G401 (cell line): ENCODE results near the gene BCL2. TPM values are rescaled to one million over a fixed set of nuclear protein-coding genes. Genes with fewer than 3 reads are reported as not detected.
A peak's percentile ranks its signal among the peaks of the same experiment; 100 is the strongest.
"Not testable (repeated sequence)": the region's sequence is repeated elsewhere in the genome, so short reads cannot be mapped to it uniquely, and the experiment has no call there.

ENCODE experiments used
- DNase-seq: peaks from one replicate; pipeline ENCODE4 v3.0.0-alpha.2; 2015; ENCODE audit warnings: low spot score
- in situ Hi-C: cut with HindIII; loops from 2 replicates; pipeline ENCODE4 v1.10.0; 2016; ENCODE audit warnings: low sequenced_read_pairs, mixed read lengths
- total RNA-seq: library from RNA; depleted of rRNA; stranded (reverse); fragments of >200 nt; shearing (Covaris generic); gene quantifications from 2 replicates; pipeline ENCODE4 v1.2.3, GENCODE V29; 2014

Gene BCL2
- total RNA-seq, 1 experiment from 2014 or later: 18.2 TPM

DNA sequence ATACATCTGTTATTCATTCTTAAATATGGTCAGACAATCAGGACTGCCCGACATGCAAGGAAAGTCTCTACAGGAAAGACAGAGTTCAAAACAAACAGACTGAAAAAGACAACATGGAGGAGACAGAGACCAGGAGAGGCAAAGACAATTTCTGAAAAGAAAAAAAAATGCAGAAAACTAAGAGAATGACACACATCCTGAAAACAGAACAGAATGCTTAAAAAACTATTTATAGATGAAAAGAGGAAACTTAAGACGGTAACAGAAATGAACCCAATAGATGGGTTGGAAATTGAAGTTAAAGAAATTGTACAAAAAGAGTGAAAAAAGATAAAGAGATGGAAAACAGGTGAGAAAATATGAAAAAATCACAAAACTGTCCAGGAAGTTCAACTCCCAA, 95.7 kb downstream of the BCL2 start:
- DNase-seq: no peak
- in situ Hi-C loops: no loop called here

GRCh38 chr18:63220903-63221302, 98.7 kb downstream of the BCL2 start:
- DNase-seq: no peak
- in situ Hi-C loops: no loop called here

DNA sequence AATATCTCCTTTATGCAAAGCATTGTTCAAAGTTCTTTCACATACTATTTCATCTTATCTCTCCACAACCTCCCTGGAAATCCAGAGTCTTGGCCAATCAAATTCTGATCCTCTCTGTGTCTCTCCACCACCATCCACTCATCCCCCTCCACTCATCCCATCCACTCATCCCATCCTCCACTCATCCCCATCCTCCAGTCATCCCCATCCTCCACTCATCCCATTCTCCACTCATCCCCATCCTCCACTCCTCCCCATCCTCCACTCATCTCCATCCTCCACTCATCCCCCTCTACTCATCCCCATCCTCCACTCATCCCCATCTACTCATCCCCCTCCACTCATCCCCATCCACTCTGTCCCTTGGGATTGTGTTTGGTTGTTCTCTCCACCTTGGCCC, 101.1 kb downstream of the BCL2 start:
- in situ Hi-C loops: no loop called here
- no peak for DNase-seq

DNA sequence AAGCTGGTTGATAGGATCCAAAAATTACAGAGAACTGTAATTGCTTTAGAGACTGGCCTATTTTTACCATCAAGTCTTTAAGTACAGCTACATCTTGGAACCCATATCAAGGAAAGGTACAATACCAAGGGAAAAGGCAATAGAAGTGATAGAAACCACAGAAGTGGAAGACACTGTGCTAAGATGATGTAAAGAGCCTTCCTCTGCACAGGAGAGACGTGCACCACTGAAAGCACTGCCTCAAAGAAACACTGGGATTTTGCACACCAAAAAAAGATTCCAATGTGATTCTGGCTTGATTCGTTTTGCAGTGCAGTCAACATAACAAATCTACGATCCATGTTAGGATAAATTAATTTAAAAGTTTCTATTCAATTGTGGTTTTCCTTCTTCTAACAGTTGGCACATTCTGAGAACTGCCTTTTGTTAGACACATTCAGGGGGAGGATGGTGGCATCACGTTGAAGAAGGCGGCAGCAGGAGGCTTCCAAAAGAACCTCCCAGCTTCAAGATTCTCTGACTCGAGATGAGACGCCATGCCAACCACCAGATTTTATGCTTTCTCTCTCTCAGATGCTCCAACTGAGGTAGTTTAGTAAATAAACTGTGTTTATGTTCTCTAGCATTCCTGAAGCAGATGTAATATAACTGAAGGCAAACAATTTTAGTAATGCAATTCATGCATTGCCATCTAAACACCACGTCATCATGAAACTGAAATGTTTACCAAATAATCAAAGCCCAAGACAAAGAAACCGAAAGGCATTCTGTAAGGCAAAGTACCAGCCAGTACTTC, 102.9 kb downstream of the BCL2 start:
- DNase-seq: no peak

DNA sequence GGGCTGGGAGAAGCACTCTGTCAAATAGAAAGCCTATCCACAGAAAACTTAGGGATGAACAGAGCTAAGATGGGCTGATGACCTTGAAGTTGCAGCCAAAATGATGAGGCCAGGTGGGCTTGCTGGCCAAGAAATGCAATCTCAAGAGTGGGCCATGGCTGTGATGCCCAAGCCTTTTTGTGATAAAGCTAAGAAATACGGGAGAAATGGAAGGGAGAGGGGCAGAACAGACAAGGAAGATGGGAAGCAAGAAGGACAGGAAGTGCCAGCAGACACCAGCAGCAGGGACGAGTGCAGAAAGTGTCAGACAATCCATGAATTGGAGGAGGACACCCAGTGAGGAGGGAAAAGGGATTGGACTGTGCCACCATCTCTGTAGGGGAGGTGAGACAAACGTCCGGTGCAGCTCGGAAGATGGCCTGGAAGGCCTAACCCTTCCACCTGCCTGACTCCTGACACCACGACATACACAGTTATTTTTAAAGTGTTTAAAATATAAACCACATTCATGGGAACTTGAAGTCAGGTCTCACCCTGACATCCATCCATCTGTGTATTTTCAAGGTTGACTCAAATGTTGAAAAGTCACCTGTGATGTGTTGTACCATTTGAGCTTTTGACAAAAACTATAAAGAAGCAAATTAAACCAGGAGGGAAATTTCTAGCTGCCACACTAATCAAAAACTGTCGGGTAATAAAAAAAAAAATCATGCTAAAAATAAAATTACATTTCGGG, 105.5 kb downstream of the BCL2 start:
- in situ Hi-C loops: no loop called here
- no peak for DNase-seq

More for the DNA sequence above, 102.9 kb downstream of the BCL2 start:
- in situ Hi-C loops: no loop called here

DNA sequence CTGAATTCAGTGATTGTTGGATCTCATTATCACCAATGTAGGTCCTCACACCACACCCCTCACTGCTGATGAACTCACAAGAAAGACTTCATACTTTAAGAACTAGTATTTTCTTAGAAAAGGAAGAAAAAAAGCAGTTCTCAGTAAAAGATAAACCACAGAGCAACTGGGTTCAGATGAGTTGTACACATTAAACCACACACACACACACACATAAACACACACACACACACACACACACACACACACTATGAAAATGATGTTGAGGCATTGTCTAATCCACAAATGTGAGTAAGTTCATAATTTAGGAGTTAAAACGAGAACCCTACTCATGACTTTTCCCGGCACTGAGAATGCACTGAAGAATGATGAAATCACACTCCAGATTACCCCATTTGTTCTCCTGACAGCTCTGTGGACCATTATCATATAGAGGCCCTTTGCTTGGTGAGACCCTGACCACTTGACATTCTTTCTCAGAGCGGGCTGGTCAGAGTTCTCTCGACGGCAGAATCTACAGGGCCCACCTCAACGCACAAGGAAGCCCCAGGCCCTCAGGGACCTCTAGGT, 106.2 kb downstream of the BCL2 start:
- no peak for DNase-seq
- in situ Hi-C loops: no loop called here

GRCh38 chr18:63210521-63210920, 109.0 kb downstream of the BCL2 start:
- DNase-seq: no peak
- in situ Hi-C loops: no loop called here

DNA sequence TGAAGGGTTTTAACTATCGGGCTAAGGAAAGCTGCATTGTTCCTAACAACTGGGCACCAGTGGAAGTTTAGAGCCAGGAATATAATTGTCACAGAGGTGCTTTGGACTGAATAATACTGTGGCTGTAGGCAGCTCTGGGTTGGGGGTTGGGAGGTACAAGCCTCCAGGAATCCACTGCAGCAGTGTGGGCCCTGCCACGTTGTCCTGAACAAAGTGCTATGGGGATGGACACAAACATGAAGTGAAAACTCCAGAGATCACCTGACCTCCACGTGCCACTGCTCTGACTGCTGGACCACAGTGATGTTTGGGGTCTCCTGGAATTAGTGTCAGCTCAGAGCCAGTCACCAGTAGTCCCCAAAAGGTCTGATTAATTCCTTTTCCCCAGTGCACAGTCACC, 110.9 kb downstream of the BCL2 start:
- DNase-seq: no peak
- in situ Hi-C loops: no loop called here

- in situ Hi-C loops: no loop called here
- DNase-seq: no peak
Observed at GRCh38 chr18:63207835-63208234, 111.7 kb downstream of the BCL2 start.

DNA sequence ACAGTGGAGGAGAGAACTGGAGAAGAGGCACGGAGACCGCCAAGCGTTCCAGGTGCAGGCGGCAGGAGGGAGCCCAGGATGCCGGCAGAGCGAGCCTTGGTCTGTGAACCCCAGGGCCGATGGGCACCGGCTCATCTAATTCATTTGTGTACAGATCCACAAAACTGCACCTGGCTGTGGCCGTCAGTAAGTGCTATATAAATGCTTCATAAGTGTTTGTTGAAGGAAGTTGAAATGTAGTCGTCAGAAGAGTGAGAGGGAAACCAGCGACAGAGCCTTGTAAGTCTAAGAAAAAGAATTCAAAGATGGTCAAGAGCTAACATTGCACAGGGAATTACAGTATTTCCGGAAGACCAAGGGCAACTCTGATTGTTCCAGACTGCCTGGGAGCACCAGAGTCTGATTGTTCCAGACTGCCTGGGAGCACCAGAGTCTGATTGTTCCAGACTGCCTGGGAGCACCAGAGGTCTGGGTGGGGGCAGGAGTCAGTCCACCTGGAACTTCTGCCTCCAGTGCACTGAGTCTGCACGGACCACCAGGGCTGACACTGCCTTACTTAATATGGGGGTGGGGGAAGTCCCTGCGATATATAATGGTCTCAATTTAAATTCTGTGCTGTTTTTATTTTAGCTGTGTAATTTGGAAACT, 112.3 kb downstream of the BCL2 start:
- in situ Hi-C loops: no loop called here
- no peak for DNase-seq

DNA sequence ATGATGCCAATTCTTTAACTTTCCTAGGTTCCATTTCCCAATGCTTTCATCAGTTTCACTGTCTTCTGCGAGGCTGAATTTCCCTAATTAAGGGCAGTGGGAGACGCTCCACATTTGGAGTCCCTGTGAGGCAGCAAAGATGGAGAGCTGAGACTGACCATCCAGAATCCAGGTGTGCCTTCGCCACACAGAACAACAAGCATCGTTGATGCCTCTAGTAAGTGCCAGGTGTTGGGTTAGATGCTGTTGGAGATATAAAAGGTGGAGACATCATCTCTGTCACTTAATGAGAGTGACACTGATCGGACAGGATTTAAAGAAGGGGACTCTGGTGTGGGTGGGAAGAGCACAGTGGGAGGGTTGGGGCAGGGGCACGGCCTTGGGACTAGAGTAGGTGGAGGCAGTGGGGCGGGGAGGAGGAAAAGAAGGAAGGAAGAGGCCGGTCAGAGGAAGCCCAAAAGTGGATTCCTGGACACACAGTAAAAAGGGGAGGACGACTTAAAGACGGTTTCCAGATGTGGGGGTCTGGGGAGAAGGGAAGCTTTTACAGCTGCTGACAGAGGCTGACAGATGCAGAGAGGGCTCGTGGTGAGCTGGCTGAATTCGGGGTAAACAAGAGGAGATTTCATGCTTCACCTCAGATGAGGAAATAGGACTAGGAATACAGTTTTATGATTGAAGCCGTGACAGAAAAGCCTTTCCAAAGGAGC, 113.0 kb downstream of the BCL2 start:
- no peak for DNase-seq
- in situ Hi-C loops: no loop called here

GRCh38 chr18:63205791-63206252, 113.7 kb downstream of the BCL2 start:
- in situ Hi-C loops: no loop called here
- no peak for DNase-seq

GRCh38 chr18:63203497-63203896, 116.1 kb downstream of the BCL2 start:
- in situ Hi-C loops: no loop called here
- DNase-seq: no peak

GRCh38 chr18:63202828-63203227, 116.7 kb downstream of the BCL2 start:
- peak; percentile 41 for DNase-seq
- in situ Hi-C loops: no loop called here

- in situ Hi-C loops: not testable (repeated sequence)
Observed at GRCh38 chr18:63201456-63201855, 118.1 kb downstream of the BCL2 start.

DNA sequence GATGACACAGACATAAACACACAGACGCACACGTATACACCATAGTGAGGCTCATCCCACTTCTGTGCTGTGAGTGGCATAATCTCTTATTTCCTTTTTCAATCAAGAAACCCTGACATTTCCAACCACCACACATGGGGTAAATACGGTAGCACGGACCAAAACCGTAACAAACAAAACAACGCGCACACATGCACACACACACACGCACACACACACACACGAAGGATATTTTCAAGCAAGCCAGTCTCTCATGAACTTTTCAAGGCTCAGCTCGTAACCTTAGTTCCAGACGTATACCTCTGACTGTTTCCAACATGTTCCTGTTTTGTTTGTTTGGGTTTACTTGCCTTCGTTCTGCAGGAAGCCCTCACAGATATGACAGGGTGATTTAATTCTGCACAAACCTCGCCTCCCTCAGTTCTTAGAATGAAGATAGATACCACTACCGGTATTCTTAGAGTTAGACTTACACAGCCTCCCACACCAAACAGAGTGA, 119.8 kb downstream of the BCL2 start:
- in situ Hi-C loops: no loop called here

More at GRCh38 chr18:63201456-63201855, 118.1 kb downstream of the BCL2 start:
- DNase-seq: not testable (repeated sequence)

GRCh38 chr18:63198868-63199742, 120.5 kb downstream of the BCL2 start:
- DNase-seq: no peak
- in situ Hi-C loops: no loop called here

More for the DNA sequence above, 119.8 kb downstream of the BCL2 start:
- DNase-seq: no peak
